ENCODE data around the gene AMFR. TPM values are rescaled to one million over a fixed set of nuclear protein-coding genes. Genes with fewer than 3 reads are reported as not detected.

The AMFR gene
- total RNA-seq, 1 experiment from 2014 or later: 25.6 TPM

DNA sequence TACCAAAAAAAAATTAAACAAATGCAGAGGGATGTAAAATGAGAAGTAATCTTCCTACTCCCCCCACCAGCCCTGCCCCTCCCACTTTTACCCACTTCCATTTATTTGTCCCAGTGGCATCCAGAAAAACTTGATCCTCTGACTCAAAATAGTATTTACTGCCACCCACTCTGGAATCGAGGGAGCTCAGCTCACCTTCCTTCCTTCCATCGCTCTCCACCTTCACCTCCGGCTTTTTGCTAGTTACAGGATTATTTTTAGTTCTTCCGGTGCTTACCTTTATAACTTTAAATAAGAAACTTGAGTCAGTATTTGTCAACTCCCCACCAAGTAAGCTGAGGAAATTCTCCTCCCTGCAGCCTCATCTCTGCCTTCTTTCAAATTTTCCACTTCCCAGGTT, 94.9 kb downstream of the AMFR start:
- H2BK15ac ChIP-seq (ENCODE audit: low read depth, low read length): no peak overlapping the region
- TF ChIP-seq, protein P1, sequence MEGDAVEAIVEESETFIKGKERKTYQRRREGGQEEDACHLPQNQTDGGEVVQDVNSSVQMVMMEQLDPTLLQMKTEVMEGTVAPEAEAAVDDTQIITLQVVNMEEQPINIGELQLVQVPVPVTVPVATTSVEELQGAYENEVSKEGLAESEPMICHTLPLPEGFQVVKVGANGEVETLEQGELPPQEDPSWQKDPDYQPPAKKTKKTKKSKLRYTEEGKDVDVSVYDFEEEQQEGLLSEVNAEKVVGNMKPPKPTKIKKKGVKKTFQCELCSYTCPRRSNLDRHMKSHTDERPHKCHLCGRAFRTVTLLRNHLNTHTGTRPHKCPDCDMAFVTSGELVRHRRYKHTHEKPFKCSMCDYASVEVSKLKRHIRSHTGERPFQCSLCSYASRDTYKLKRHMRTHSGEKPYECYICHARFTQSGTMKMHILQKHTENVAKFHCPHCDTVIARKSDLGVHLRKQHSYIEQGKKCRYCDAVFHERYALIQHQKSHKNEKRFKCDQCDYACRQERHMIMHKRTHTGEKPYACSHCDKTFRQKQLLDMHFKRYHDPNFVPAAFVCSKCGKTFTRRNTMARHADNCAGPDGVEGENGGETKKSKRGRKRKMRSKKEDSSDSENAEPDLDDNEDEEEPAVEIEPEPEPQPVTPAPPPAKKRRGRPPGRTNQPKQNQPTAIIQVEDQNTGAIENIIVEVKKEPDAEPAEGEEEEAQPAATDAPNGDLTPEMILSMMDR (conservative IDR thresholded peaks at IDR 0.05): no peak
- H3K27me3 ChIP-seq (ENCODE audit: insufficient read depth, low read length): no peaks in the 10 kb centered on the region
- no peak overlapping the region for H2BK5ac ChIP-seq (ENCODE audit: insufficient read length, low read length)
- H2BK12ac ChIP-seq (ENCODE audit: insufficient read length, low read depth, low read length): no peak overlapping the region
- H3K79me1 ChIP-seq (ENCODE audit: insufficient read depth, low read depth, low read length, poor library complexity, severe bottlenecking): no peaks in the 10 kb centered on the region
- H3K9ac ChIP-seq (ENCODE audit: extremely low read depth, insufficient read length, low read length): no peak overlapping the region
- H4K20me1 ChIP-seq (ENCODE audit: control insufficient read depth, insufficient read depth, insufficient read length): no peaks in the 10 kb centered on the region
- no peaks in the 10 kb centered on the region for H3K23me2 ChIP-seq (ENCODE audit: insufficient read length, low read depth, low read length, poor library complexity, severe bottlenecking)
- no peak overlapping the region for H2AFZ ChIP-seq (ENCODE audit: low read length)
- H3K27me3 Mint-ChIP-seq (ENCODE audit: low read depth): peaks cover 1% of the 10 kb centered on the region; the same call in 1 of the 2 replicates
- no peaks in the 10 kb centered on the region for H3K9me3 ChIP-seq (ENCODE audit: control insufficient read depth, low read depth, low read length)
- H2BK20ac ChIP-seq (ENCODE audit: low read depth, low read length, poor library complexity, severe bottlenecking): no peak overlapping the region
- no peak overlapping the region for H3K23ac ChIP-seq (ENCODE audit: insufficient read length, low read depth, low read length)
- H4K5ac ChIP-seq (ENCODE audit: insufficient read length, low read depth, low read length): no peak overlapping the region
- H3K4me1 Mint-ChIP-seq: no peaks in the 10 kb centered on the region
- H3K14ac ChIP-seq (ENCODE audit: insufficient read depth, low read length): no peak overlapping the region
- H3K56ac ChIP-seq (ENCODE audit: insufficient read length, low read depth, low read length): no peak overlapping the region
- no peak overlapping the region for H3K4me2 ChIP-seq (ENCODE audit: insufficient read depth, insufficient read length, low read length)
- H3K4me3 Mint-ChIP-seq: no peak overlapping the region
- no peak overlapping the region for H4K8ac ChIP-seq (replicated peaks; ENCODE audit: insufficient read length, low read depth, low read length)
- H2BK120ac ChIP-seq (ENCODE audit: low read depth, low read length, poor library complexity, severe bottlenecking): no peak overlapping the region
- no peak overlapping the region for H3K18ac ChIP-seq (ENCODE audit: insufficient read length, low read depth, low read length)
- H3K36me3 Mint-ChIP-seq (ENCODE audit: insufficient read depth in 1 of 3, low read depth in 3 of 3): no peaks in the 10 kb centered on the region; a peak in 2 of 7 replicates
- no CpG with 5 or more reads among the region's 4 CpGs for WGBS (ENCODE audit: extremely low coverage, insufficient read length, low lambda C conversion rate)
- H2AK5ac ChIP-seq (ENCODE audit: insufficient read length, low read length): no peak overlapping the region
- H3K9me3 Mint-ChIP-seq: no peaks in the 10 kb centered on the region
- no peak overlapping the region for H3T11ph ChIP-seq (ENCODE audit: low read length)
- DNase-seq: no peak
- H3K79me2 ChIP-seq (ENCODE audit: insufficient read depth, low read length): no peaks in the 10 kb centered on the region
- H3K27ac ChIP-seq (ENCODE audit: insufficient read length, low read depth, low read length): no peak overlapping the region
- H4K91ac ChIP-seq (ENCODE audit: insufficient read length, low read depth, low read length): no peak overlapping the region
- H3K27ac Mint-ChIP-seq: no peak overlapping the region; a peak in 1 of 7 replicates
- H3K4me1 ChIP-seq (ENCODE audit: insufficient read depth, low read length): no peaks in the 10 kb centered on the region
- H3K4ac ChIP-seq (ENCODE audit: low read depth, low read length): no peak overlapping the region
